ENCODE data around the gene HSPD1. TPM values are rescaled to one million over a fixed set of nuclear protein-coding genes. Genes with fewer than 3 reads are reported as not detected.

Gene HSPD1
- total and polyA plus RNA-seq, 2 of the 13 experiments (the other 11 are each of a cell fraction or from before 2014, with no cell fraction given), result 685 to 2,610 TPM

DNA sequence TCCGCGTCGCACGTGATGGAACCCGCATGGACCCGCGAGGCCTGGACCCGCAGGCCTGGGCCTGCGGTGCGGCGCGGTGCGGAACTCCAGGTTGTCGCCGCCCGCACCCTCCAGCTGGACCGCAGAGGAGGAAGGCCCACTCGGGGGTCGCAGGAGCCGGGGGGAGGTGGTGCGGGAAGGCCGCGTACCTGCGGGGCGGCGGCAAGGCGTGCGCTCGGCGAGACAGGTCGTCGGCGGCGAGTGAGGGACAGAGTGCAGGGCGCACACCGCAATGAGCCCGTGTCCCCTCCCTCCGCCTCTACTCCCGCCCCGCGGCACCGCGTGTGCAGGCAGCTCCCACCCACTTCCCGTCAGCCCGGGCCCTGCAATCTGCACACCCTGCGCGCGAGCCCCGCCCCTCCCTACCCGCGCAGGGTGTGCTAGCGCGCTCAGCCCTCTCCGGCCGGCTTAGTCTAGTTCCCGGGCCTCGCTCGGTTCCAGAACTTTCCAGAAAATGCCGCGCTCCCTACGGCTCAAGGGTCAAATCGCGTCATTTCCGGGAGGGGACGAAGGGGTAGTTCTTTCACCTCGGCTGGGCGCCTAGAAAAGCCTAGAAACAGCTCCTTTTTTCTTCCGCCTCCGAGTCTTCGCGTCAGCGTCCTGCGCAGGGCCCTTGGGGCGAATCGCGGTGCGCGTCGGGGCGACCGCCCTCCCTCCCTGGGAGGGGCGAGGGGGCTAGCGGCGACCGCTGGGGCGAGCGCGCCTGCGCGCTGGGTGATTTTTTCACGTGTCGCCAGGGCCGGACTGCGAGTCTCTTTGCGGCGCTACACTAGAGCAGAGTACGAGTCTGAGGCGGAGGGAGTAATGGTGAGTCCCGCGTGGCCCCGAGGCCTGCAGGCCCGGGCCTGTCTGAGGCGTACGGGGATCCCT lies at the start of gene HSPD1, which contains the start of gene HSPE1 (continued):
- TF ChIP-seq, protein P1, sequence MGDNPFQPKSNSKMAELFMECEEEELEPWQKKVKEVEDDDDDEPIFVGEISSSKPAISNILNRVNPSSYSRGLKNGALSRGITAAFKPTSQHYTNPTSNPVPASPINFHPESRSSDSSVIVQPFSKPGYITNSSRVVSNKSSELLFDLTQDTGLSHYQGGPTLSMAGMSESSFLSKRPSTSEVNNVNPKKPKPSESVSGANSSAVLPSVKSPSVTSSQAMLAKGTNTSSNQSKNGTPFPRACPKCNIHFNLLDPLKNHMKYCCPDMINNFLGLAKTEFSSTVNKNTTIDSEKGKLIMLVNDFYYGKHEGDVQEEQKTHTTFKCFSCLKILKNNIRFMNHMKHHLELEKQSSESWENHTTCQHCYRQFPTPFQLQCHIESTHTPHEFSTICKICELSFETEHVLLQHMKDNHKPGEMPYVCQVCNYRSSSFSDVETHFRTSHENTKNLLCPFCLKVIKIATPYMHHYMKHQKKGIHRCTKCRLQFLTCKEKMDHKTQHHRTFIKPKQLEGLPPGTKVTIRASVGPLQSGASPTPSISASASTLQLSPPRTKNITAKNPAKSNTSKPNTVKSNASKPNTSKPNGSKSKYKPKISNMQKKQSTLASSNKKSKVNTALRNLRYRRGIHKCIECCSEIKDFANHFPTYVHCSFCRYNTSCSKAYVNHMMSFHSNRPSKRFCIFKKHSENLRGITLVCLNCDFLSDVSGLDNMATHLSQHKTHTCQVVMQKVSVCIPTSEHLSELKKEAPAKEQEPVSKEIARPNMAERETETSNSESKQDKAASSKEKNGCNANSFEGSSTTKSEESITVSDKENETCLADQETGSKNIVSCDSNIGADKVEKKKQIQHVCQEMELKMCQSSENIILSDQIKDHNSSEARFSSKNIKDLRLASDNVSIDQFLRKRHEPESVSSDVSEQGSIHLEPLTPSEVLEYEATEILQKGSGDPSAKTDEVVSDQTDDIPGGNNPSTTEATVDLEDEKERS (CRISPR knock-in tag; IDR thresholded peaks at IDR 0.05), result peak; percentile 86; the same call in 1 of the 2 replicates
- TF ChIP-seq NR2C2 (CRISPR knock-in tag; IDR thresholded peaks at IDR 0.05; ENCODE audit: borderline replicate concordance) (peak; percentile 98), MYC (CRISPR knock-in tag; IDR thresholded peaks at IDR 0.05; ENCODE audit: borderline replicate concordance) (peak; percentile 99), JUN (CRISPR knock-in tag; IDR thresholded peaks at IDR 0.05) (peak; percentile 93), MEIS1 (CRISPR knock-in tag; IDR thresholded peaks at IDR 0.05; ENCODE audit: borderline replicate concordance) (peak; percentile 79; the same call in 1 of the 2 replicates), SMC3 (IDR thresholded peaks at IDR 0.05; ENCODE audit: low read length) (no peak), HMG20A (CRISPR knock-in tag; IDR thresholded peaks at IDR 0.05; ENCODE audit: borderline replicate concordance) (peak; percentile 48), ZNF547 (CRISPR knock-in tag; IDR thresholded peaks at IDR 0.05) (peak; percentile 97), ZNF674 (CRISPR knock-in tag; IDR thresholded peaks at IDR 0.05; ENCODE audit: low read depth) (peak; percentile 93), ZIK1 (CRISPR knock-in tag; IDR thresholded peaks at IDR 0.05; ENCODE audit: borderline replicate concordance, low read depth) (peak; percentile 98), ZNF543 (CRISPR knock-in tag; IDR thresholded peaks at IDR 0.05) (peak; percentile 96), KMT2A (CRISPR knock-in tag; IDR thresholded peaks at IDR 0.05) (peak; percentile 97)
- TF ChIP-seq, protein P2, sequence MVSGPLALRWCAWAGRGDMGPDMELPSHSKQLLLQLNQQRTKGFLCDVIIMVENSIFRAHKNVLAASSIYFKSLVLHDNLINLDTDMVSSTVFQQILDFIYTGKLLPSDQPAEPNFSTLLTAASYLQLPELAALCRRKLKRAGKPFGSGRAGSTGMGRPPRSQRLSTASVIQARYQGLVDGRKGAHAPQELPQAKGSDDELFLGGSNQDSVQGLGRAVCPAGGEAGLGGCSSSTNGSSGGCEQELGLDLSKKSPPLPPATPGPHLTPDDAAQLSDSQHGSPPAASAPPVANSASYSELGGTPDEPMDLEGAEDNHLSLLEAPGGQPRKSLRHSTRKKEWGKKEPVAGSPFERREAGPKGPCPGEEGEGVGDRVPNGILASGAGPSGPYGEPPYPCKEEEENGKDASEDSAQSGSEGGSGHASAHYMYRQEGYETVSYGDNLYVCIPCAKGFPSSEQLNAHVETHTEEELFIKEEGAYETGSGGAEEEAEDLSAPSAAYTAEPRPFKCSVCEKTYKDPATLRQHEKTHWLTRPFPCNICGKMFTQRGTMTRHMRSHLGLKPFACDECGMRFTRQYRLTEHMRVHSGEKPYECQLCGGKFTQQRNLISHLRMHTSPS (CRISPR knock-in tag; IDR thresholded peaks at IDR 0.05; ENCODE audit: low read depth), result peak; percentile 58; the same call in 1 of the 2 replicates
- TF ChIP-seq, protein P3, sequence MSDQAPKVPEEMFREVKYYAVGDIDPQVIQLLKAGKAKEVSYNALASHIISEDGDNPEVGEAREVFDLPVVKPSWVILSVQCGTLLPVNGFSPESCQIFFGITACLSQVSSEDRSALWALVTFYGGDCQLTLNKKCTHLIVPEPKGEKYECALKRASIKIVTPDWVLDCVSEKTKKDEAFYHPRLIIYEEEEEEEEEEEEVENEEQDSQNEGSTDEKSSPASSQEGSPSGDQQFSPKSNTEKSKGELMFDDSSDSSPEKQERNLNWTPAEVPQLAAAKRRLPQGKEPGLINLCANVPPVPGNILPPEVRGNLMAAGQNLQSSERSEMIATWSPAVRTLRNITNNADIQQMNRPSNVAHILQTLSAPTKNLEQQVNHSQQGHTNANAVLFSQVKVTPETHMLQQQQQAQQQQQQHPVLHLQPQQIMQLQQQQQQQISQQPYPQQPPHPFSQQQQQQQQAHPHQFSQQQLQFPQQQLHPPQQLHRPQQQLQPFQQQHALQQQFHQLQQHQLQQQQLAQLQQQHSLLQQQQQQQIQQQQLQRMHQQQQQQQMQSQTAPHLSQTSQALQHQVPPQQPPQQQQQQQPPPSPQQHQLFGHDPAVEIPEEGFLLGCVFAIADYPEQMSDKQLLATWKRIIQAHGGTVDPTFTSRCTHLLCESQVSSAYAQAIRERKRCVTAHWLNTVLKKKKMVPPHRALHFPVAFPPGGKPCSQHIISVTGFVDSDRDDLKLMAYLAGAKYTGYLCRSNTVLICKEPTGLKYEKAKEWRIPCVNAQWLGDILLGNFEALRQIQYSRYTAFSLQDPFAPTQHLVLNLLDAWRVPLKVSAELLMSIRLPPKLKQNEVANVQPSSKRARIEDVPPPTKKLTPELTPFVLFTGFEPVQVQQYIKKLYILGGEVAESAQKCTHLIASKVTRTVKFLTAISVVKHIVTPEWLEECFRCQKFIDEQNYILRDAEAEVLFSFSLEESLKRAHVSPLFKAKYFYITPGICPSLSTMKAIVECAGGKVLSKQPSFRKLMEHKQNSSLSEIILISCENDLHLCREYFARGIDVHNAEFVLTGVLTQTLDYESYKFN (CRISPR knock-in tag; conservative IDR thresholded peaks at IDR 0.05), result peak; percentile 93
- TF ChIP-seq, protein P4, sequence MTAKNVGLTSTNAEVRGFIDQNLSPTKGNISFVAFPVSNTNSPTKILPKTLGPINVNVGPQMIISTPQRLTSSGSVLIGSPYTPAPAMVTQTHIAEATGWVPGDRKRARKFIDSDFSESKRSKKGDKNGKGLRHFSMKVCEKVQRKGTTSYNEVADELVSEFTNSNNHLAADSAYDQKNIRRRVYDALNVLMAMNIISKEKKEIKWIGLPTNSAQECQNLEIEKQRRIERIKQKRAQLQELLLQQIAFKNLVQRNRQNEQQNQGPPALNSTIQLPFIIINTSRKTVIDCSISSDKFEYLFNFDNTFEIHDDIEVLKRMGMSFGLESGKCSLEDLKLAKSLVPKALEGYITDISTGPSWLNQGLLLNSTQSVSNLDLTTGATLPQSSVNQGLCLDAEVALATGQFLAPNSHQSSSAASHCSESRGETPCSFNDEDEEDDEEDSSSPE (CRISPR knock-in tag; IDR thresholded peaks at IDR 0.05), result peak; percentile 96
- TF ChIP-seq, protein P5, sequence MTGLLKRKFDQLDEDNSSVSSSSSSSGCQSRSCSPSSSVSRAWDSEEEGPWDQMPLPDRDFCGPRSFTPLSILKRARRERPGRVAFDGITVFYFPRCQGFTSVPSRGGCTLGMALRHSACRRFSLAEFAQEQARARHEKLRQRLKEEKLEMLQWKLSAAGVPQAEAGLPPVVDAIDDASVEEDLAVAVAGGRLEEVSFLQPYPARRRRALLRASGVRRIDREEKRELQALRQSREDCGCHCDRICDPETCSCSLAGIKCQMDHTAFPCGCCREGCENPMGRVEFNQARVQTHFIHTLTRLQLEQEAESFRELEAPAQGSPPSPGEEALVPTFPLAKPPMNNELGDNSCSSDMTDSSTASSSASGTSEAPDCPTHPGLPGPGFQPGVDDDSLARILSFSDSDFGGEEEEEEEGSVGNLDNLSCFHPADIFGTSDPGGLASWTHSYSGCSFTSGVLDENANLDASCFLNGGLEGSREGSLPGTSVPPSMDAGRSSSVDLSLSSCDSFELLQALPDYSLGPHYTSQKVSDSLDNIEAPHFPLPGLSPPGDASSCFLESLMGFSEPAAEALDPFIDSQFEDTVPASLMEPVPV (CRISPR knock-in tag; IDR thresholded peaks at IDR 0.05), result 0 out of 2 replicates have a peak, but pooled peaks have one; percentile 53
